ENCODE data around the gene RETN.

Gene RETN, protein sequence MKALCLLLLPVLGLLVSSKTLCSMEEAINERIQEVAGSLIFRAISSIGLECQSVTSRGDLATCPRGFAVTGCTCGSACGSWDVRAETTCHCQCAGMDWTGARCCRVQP

DNA sequence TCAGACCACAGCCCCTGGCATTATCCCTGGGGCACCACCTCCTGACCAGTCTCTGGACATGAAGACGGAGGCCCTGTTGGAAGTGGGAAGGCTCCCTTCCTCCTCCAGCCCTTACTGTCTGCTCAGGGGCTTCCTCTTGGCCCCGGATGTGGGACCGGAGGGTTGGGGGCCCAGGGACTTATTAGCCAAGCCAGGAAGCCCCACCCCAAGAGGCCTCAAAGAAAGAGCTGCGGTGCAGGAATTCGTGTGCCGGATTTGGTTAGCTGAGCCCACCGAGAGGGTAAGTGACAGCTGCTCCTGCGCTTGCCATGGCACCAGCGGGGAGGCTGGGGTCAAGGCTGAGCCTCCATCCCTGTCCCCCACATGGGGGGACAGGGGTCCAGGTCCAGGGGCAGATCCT lies at the start of gene RETN:
RETN (plus strand) TSS at position 208 of the 400 bp plus-strand sequence. CDS start 278 bp downstream, outside the sequence.
- DNase-seq = no peak

DNA sequence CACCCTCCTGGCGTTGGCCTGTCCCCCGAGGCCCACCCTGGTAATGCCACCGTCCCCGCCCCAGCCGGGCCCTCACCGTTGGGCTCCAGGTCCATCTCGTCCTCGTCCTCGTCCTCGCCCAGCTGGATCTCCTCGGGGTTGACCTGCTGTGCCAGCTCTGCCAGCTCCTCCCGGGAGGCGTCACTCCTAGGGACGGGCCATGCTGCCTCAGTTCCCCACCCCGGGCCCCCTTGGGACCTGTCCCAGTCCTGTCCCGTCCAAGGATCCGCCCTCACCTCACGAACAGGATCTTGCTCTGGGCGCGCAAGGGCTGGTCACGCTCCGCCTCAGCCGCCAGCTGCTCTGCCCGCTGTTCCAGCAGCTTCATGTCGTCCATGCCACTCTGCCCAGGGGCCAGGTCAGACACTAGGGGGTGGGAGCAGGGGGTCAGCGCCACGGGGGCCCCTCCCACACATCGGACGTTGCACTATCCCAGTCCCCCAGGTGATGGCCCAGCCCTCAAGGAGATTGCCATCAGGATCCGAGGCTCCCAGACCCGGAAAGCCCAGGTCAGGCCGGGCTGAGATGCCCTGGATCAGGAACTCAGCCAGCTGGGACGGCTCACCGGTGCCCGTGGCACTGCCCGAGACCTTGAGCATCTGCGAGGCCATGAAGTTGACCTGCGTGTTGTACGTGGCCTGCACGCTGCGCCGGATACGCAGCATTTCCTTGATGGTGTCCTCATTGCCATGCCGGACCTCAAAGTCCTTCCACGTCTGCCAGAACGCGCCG lies 49.0 kb upstream of the RETN start:
- DNase-seq = no peak

DNA sequence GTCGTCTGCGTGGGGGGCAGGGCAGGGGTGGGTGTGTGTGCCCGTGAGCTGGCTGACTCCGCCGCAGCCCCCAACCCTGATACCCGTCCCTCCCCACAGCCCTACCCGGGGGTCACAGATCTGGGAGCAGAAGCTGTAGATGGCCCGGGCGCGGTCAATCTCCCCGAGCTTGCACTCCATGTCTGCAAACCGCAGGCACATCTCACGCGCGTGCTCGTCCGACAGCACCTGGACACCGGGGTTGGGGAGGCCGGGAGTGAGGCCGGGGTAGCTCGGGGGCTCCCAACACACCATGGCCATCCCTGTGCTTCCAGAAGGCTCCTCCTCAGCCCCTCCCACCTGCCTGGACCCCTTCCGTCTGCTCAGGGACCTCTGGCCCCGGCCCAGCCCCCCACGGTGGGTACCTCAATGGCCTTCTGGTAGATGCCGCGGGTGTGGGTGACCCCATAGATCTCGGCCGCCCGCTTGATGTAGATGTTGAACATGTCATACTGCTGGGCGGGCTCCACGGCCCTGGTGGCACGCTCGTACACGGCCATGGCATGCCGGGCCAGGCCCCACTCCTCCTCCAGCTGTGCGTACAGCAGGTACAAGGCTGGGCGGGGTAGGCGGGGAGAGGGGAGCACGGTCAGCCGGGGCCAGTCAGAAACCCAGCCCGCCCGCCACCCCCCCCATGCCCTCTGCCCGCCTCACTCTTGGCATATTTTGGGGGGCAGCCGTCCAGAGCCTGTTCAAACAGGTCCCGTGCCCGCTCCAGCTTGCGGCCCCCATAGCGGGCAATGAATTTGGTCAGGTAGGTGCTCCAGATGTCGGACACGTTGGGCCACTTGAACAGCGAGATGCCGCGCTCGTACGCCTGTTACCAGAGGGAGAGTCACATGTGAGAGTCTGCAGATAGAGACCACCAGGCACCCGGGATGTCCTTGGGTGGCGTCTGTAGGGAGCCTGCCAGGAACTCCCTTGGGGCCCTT lies 48.1 kb upstream of the RETN start:
- DNase-seq = no peak

DNA sequence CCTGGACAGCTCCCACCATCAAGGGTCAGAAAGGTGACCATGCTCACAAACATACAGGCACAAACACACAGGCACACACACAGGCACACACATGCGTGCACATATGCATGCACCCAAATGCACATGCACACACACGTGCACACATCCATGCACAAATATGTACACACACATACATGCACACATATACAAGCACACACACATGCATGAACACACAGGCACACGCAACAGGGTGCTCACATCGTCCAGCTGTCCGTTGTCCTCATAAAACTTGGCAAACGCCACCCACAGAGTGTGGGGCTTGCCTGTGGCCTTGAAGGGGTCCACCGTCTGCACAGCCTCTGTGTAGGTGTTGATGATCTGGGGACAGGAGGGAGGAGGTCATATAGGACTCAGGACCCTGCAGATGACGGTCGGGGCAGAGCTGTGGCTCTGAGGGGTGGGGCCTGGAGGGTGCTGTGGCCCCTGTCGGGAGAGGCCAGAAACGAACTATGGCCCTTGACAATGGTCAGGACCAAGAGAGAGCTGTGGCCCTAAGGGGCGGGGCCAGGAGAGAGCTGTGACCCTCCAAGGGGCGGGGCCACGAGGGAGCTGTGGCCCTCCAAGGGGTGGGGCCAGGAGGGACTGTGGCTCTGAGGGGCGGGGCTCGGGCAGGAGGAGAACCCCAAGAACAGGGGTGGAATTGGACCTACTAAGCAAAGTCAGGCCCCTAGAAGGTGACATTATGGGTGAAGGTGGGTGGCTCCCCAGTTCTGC lies 45.7 kb upstream of the RETN start:
- no peak for DNase-seq

DNA sequence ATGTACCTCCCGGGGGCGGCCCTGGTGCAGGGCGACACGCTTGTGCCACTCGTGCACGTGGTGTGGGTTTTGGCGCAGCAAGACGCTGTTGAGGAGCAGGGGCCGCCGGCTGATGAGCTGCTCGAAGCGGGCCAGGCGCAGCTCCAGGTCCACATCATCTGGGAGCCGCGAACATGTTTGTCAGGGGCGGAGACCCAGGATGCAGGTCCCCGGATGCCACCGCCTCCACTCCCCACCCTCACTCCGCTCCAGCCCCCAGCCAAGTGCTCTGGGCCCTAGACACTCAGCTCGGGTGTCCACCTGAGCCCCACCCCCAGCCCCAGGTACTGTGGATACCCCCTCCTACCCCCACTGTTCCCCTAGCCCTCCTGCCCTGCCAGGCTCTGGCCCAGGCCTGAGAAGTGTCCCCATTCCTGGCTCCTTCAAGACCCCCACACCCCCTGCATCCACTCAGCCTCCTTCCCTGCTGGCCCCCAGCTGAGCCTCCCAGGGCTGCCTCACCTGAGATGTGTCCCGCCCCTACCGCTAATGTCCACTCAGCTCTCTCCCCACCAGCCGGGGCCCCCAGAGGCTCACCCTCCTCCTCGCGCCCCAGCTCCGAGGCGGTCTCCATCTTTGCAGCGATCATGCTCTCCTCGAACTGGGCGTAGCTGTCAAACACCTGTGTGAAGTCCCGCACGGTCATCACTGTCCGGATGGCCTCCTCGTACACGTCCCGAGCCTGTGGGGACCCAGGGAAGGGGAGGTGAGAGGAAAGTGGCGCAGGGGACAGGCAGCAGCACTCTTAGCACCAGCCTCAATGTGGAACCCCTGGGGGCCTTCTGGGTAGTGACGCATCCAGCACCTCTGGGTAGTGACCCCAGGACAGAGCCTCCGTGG lies 44.9 kb upstream of the RETN start:
- no peak for DNase-seq

DNA sequence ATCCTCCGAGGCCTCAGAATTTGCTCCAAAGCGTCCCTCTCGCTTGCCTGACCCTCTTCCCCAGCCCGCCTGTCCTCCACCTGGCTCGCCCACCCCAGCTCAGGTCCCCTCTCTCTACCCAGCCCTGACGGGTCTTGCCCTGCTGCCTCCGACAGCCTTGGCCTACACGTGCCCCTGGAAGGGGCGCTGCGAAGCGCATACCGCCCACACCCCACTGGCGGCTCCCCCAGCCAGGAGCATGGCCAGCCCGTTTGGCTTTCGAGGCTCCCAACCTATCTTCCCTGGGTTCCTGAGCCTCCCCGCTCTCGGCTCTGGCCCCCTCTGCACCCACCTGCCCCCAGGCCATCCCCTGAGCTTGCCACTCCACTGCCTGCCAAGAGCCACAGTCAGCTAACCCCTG lies 44.0 kb upstream of the RETN start:
- DNase-seq = no peak

DNA sequence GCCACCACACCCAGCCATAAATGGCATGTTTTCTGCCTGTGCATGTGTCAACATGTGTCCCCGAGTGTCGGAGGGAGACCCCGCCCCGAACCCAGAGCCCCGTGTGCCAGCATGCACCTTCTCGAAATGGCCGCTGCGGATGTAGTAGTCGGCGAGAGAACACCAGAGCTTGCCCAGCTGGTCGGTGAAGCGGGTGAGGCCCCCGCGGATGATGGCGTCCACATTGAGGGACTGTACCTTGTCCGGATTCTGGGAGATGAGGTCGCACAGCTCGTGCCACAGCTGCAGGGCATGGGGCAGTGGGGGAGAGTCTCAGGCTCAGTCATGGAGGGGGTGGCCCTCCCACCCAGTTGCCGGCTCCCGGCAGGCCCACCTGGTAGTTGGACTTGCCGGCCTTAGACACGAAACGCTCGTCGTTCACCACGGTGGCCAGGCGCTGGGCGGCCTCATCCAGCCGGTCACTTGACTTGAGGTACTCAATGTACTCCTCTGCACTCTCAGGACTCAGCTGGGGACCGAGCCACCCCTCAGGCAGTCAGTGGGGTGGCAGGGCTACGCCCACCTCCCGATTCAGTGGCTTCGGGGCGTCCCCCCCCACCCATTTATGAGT lies 43.0 kb upstream of the RETN start:
- DNase-seq = no peak

DNA sequence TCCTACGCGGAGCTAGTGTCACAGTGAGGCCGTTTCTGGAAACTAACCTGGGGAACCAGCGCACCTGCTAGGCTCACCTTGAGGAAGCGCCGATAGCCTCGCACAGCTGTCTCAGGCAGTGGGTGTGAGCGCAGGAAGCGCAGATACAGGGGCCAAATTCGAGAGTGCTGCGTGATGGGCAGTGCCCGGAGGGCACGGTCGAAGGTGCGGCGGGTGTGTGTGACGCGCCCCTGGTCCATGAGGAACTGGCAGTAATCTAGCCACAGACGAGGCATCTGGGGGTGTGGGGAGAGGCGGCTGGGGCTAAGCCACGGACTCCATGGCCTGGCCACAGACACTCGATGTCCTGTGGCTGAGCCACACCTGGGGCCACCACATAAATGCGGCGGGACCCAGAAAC lies 41.7 kb upstream of the RETN start:
- no peak for DNase-seq

DNA sequence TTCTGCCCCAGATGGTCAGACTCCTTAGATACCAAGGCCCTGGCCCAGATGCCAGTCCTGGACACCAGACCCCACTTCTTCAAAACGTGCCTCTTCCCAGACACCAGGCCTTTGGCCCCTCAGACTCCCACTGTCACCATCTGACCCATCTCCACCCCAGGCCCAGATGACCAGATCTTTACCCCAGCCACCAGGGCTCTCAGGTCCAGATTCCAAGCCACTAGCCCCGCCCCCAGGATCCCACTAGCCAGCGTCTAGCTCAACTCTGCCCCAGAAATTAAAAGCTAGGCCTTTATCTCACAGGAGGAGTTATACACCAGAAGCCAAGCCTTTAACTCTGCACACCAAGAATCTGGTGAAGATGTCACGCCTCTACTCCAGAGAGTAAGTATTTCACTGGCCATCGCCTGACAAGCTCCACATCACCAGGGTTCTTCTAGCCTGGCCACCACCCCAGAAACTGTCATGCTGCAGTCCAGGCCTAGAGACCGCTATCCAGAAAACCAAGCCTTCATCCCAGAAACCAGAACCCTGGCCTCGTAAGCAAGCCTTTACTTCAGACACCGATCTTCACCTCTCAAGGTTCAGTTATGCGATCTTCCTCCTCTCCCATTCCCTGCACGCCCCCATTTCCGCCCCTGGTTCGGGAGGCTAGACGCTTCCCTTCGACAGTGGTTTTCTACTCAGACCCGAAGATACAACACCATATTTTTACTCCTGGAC lies 40.1 kb upstream of the RETN start:
- no peak for DNase-seq

DNA sequence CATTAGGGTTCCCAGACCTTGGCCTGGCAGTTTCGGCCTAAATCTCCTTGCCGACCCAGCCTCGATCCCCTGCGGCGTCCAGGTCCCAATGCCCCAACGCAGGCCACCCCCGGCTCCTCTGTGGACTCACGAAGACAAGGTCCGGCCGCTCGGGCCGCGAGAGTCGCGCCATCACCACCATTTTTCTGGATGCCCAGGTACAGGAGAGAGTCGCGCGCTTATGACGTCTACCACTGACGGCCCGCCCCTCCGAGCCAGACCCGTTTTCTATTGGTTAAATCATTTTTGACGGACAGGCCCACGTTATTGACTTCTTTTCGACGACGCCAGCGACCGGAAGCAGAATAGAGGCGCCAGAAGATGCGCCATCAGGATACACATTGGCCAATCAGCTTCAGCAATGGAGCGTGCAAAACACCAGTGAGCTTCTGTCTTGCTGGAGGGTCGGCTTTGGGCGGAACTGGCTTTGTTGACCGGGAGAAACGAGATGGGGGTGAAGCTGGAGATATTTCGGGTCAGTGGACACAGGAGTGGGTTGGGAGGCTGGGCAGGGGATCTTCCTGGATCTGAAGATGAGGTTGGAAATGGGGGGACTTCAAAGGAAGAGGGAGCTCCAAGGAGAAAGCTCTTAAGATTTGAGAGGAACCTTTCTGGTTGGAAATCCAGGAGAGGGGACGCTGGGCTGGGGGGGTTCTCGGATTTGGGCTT lies 39.3 kb upstream of the RETN start, which contains the start of the genes PET100 and XAB2:
PET100 (plus strand) TSS at position 447 of the 708 bp plus-strand sequence; CDS start at position 488, 41 bp downstream.
XAB2 (minus strand) TSS at position 199 of the 708 bp plus-strand sequence; CDS start at position 181, 18 bp downstream.
- peak; percentile 72 to 98 (median 95) for DNase-seq

DNA sequence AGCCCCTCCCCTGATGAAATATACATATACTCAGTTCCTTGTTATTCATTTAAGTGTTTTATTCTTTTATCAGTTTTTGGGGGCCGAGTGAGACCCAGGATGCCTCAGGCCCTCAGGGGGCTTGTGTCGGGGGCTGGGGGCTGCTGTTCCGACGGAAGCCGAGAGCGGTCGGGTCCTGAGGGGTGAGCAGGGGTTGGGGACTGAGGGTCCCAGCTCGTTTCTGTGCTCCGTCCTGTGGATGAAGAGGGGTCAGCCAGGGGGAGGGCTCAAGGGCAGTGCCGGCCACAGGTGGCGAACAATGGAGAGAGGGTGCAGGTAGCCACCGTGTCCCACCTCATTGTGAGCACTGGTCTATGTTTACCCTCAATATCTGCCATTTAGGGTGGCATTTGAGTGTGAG lies 37.3 kb upstream of the RETN start:
- no peak for DNase-seq

DNA sequence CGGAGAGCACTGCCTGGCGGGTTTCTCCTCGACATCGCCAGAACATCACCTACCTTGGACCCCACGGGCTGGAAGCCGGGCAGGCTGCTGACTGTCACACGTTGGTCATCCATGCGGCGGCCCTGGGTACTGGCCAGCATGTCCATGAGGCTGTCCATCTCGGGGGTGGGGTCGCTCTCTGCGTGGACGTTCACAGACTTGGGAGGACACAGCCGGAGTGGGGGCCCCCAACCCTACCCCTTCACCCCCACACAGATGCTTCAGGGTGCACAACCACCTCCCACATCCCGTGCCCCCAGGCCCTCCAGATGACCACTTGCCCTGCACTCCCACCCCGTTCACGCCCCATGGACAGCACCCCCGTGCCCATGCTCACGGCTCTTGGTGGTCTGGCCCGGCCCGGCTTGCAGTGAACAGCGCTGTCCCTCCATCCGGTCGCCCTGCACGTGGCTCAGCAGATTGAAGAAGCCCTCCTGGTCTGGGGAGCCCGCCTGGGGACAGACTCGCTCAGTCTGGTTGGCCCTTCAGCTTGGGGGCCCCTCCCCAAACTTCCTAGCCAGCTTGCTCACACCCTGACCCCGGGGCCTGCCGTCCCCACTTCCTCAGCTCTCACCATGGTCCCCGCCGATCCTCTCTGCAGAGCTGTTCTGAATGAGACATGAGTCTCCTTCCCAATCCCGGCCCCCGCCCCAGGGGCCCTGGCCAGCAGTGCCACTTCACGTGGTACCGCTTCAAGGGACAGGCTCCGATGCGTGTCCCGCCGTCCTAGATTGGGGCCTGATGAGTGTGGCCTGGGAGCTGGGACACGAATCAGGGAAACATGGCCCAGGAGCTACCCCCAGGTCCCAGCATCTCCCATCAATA lies 36.3 kb upstream of the RETN start:
- DNase-seq = no peak

DNA sequence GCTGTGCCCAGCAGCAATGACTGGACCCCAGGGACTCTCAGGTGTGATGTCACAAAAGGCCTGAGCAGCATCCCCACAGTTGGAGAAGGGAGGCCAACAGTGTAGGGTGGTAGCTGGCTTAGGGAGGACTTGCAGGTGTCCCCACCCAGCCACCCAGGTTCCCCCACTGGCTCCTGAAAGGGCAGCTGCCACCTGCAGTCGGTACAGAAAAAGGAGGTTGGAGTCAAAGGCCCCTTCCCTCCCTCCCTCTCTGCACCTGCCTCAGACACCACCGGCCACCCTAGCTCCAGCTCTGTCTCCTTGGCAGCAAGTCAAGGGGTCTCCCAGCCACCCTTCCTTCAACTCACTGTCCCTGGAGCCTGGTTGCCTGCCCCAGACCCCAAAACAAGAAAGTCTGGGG lies 35.2 kb upstream of the RETN start, which contains the start of gene PCP2:
PCP2 (minus strand) TSS at position 22 of the 400 bp plus-strand sequence. CDS start 262 bp downstream, outside the sequence.
- DNase-seq = no peak

DNA sequence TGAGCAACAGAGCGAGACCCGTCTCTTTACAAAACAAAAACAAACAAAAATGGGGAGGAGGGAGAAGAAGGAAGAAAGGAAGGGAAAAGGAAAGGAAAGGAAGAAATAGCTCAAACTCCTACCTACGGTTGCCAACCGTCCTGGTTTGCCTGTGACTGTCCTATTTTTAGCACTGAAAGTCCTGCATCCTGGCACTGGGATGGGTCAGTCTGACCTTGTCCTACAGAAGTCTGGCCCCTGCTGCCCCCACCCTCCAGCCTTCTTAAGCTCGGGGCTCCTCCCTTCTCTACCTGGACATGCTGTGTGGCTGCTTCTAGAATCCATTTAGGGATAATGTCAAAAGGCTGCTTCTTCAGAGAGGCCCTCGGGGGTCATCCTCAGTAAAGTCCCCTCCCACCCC lies 33.2 kb upstream of the RETN start:
- DNase-seq = no peak

DNA sequence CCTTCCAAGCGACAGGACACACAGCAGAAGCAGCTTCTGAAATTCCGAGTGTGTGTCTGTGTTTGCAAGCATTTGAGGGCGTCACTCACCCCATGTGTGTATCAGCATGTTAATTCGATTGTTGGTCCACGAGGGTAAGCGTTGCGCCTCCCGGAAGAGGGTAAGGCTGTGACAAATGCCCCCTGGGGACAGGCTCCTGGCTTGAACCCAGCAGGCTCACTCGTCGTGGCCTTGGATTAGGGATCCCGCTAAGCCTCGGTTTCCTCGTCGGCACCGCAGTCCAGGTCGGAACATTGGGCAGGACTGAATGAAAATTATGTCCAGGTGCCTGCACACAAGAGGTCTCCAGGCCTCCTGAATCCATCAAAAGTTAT lies 32.5 kb upstream of the RETN start:
- no peak for DNase-seq

DNA sequence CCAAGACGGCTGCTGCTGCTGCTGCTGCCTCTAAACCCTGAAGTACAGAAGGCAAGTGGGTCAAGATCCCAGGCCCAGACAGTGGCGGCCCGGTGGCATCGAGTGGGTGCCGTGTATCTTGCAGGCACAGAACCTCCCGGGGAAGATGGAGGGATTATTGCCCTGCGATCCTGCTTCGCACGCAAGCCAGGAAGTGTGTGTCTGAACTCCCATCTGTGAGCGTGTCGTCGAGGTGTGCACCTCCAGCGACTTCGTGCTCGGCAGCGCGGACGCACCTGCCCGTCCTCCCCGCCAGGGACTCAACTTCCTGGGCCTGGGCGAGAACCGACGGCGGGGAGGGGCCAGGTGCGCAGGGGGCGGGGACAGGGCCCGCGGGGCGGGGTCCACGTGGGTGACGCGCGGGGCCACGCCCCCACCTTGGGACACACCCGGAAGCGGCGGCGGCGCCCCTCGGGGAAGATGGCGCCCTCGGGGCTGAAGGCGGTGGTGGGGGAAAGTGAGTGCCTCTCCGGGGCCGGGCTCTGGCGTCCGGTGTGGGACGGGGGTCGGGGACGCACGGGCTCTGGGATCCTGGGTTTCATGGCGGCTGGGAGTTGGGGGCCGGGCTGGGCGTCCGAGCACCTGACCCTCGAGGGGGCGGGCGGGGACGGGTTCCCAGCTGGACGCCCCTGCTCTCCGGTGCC lies 32.0 kb upstream of the RETN start, which contains the start of gene STXBP2:
STXBP2 (plus strand) TSS at position 420 of the 683 bp plus-strand sequence; CDS start at position 460, 40 bp downstream.
- DNase-seq = peak in 5 of 14 donors; percentile 9 to 22 (median 13)
